Adrenal gland (tissue), 5 donors: ENCODE measurements around the gene TLK2.
"Not testable (repeated sequence)": the region's sequence is repeated elsewhere in the genome, so short reads cannot be mapped to it uniquely, and the experiment has no call there.

Experiments
- POLR2A ChIP-seq, 2 donors: fragments of 450-650 bp; IDR thresholded peaks; one replicate each; pipeline ENCODE4 v1.6.1; 2017; ENCODE audit warnings: antibody characterized with exemption in 2 of 2, mild to moderate bottlenecking in 2 of 2, moderate library complexity in 1 of 2
- TF ChIP-seq, protein P1 (sequence below), 6 experiments: fragments of 450-650 bp in 4 of 6; fragments of 200-600 bp in 2 of 6; sonication (generic) in 1 of 6; IDR thresholded peaks; 1 replicate in 5 of 6; 2 replicates in 1 of 6; pipeline versions ENCODE4 v1.5.1 to v1.8.0; 2016 to 2021; ENCODE audit warnings: antibody characterized with exemption in 6 of 6, mild to moderate bottlenecking in 2 of 6, moderate library complexity in 1 of 6
- donor health status: DM: no; HTN: no; CAD: no.

DNA sequence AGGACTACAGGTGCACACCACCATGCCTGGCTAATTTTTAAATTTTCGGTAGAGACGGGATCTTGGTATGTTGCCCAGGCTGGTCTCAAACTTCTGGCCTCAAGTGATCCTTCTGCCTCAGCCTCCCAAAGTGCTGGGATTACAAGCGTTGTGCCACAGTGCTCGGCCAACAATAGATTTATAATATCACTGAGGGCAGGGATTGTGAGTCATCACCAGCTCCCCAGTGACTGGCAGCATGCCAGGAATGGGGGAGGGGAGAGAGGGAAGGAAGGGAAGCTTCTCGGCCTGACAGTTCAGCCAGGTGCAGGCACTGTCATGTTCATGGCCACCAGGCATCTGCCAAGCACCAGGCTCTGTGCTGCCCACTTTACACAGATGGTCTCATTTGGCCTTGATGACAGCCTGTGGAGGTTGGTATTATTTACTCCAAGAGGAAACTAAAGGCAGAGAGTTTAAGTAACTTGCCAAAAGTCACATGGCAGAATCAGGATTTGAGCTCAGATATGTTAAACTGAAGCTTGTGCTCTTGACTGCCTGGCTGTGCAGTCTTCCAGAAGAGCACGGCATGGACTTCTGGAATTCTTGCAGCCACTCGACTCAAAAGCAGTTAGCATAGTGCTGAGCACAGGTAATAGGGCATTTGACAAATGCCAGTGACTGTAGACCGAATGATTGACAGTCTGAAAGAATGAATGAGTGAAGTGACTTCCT, 7.8 kb upstream of the TLK2 start:
- TF ChIP-seq, protein P1, sequence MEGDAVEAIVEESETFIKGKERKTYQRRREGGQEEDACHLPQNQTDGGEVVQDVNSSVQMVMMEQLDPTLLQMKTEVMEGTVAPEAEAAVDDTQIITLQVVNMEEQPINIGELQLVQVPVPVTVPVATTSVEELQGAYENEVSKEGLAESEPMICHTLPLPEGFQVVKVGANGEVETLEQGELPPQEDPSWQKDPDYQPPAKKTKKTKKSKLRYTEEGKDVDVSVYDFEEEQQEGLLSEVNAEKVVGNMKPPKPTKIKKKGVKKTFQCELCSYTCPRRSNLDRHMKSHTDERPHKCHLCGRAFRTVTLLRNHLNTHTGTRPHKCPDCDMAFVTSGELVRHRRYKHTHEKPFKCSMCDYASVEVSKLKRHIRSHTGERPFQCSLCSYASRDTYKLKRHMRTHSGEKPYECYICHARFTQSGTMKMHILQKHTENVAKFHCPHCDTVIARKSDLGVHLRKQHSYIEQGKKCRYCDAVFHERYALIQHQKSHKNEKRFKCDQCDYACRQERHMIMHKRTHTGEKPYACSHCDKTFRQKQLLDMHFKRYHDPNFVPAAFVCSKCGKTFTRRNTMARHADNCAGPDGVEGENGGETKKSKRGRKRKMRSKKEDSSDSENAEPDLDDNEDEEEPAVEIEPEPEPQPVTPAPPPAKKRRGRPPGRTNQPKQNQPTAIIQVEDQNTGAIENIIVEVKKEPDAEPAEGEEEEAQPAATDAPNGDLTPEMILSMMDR (IDR thresholded peaks at IDR 0.05), result not testable (repeated sequence)
- peak in 1 of 2 donors; percentile 12 for TF ChIP-seq POLR2A (IDR thresholded peaks at IDR 0.05)
